Measurements from ENCODE around the gene PRELP.
A peak's percentile ranks its signal among the peaks of the same experiment; 100 is the strongest.
"Not testable (repeated sequence)": the region's sequence is repeated elsewhere in the genome, so short reads cannot be mapped to it uniquely, and the experiment has no call there.

Gene PRELP

DNA sequence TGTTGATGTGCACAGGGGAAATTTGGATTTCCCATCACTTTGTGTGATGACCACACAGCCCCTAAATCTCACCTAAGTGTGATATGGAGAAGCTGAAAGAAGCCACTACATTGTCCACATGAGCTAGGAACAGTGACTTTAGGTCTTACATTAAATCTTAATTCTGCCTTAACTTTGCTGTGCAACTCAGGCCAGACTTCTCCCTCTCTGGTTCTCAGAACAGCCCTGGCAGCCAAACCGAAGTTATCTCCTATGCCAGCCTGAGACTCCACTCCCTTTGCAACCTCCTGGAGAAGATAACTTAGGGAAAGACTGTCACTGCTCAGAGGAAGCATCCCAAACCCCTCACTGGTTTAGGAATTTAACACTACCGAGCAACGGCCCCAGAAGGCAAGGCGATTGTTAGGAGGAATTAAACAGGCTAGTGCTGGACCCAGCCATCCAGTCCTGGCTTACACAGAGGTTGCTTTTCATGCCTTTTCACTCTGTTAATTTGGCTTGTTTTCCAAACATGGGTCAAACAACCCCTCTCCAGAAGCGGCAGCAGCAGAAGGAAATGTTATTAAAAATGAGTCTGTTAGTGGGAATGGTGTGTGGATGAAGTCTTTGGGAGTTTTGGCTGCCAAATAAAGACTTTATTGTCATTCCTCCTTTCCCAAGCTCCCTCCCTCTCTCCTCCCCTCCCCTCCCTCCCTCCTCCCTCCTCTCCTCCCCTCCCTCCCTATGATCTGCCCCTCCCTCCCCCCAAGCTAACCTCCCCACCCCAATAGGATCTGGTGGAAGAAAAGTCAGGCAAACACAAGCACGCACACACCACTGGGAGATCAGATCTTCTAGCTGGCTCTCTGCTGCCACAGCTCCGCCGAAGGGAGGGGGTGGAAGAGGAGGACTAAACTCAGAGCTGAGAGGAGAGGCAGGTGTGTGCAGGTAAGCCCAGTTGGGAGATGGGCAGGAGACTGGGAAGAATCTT is at the start of gene PRELP:
Gene PRELP (plus strand): TSS at position 795 of the 970 bp plus-strand sequence. CDS start 7,379 bp downstream, outside the sequence.
- DNase-seq: no peak

DNA sequence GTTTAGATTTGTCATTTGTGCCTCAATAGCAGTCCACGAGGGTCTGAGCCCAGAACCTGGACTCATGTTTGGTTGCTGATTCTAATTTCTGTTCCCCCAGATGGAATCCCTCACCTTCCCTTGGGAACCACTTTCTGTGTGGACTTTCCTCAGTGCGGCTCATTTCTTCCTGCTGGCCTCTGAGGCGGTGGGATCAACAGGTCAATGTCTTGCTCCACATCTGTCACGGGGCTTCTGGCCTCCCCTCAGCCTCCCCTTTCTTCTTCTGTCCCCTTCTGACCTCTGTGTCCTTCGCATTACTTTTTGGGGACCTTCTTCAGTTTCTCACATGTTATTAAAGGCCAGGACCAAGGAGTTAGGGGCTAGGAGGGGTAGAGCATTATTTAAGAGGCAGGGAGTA is 49.2 kb upstream of the PRELP start:
- DNase-seq: no peak

- no peak for DNase-seq
Measured at GRCh38 chr1:203426870-203427269, 48.7 kb upstream of the PRELP start.

DNA sequence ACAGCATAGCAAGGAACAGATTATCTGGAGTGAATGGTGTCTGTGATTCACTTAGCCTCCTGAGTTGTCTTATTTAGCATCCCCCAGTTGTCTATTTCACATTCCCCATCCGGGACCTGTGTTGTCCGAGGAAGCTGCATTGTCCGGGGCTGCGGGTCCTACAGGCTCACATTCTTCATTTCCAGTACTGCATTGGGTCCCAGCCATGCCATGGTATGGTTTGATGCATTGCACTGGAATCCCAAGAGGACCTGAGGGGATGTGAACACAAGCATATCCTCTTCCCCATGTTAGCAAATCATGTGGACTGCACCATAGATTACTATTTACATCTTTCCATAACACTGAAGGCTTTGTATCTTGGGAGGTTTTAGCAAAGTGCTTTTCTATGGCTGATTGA is 48.2 kb upstream of the PRELP start:
- DNase-seq: no peak

DNA sequence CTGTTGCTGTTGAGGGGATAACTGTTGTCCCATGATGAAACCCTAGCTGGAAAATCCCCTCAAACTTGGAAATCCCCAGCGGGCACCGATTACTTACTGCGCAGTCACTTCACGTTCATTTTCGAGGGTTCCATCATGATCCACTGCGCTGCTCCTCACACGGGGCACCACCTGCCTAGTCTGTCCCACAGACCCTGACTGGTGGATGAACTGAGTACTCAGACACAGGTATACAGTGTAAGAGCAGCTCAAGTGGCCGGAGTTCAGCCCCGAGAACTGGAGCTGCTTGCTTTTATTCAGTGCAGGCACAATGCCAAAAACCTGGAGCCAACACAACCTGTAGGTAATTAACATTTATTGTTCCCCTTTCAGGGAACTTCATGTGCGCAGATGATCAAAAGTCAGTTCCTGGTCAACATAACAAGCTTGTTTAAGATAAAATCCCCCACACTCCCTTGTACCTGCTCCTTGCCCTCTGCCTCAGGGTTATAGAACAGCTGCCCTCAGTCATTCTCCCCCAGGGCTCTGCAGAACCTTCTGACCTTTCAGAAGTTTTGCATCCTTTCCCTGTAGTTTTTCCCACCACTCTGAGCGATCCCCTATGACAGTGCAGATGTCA is 46.5 kb upstream of the PRELP start:
- no peak for DNase-seq

GRCh38 chr1:203435615-203436014 is 40.0 kb upstream of the PRELP start:
- no peak for DNase-seq

DNA sequence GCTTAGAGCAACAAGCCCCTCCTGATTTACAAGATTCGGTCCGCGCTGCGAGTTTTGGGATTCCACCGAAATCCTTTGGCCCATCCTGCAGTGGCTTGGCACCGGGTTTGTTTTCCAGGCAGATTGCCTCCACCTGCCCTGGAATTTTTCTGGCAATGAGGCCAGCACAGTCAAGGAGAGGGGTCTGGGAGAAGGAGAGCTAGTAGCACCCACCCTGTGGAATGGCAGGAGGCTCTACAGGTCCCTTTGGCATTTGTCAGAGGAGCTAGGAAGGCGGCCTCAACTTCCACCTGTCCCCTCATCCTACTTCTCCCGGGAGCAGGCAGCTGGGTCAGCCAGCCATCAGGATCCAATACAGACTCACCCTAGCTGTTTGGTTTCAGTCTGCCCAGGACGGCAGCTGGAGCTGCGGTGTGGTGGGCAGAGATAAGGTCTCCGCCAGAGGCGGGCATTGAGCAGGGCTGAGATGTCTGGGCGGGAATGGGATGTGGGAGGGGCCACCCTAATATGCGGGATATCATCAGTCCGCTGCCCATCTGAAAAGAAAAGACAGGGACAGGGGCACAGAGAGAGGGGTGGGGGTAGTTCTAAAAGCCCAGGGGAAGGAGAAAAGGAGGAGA is 37.8 kb upstream of the PRELP start:
- no peak for DNase-seq

- DNase-seq: no peak
Measured at GRCh38 chr1:203439131-203439730, 36.4 kb upstream of the PRELP start.

GRCh38 chr1:203440771-203441170 is 34.8 kb upstream of the PRELP start:
- peak; percentile 11 for DNase-seq

- no peak for DNase-seq
Measured at GRCh38 chr1:203441766-203442165, 33.8 kb upstream of the PRELP start.

DNA sequence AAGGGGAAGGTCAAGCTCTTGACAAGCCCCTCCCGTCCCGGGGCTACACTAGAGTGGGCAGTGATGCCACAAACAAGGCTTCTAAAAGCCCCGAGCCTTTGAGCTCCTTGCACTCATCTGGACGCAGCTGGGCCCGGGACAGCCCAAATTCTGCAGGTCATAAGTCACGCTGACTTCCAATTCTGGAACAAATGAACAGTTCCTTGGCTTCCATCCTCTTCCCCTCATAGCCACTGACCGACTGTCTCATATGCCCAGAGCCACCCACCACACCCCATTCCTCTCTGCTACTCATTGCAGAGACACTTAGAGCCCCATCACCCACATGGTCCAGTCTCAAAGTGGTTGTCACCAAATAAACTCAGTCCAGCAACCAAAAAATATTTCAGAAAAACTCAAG is 32.8 kb upstream of the PRELP start:
- DNase-seq: no peak

- DNase-seq: no peak
Measured at GRCh38 chr1:203443296-203443695, 32.3 kb upstream of the PRELP start.

GRCh38 chr1:203444171-203444576 is 31.4 kb upstream of the PRELP start:
- no peak for DNase-seq

DNA sequence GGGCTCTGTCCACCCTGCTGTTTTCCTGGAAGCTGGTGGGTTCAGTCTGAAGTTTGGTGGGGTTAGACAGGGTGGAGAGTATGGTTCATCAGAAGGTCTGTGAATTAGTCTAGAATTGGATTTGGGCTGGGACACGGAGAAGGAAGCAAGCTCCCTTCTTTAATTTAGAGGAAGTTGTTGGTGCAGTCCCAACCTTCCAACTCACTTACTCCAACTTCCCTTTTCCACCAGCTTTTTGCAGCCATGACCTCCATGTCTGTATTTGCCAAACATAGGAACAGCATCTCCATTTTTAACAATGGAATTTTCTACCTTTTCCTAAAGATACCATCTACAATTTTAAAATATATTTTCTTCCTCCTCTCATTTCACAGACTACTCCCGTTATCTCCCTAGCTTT is 28.5 kb upstream of the PRELP start:
- no peak for DNase-seq

- not testable (repeated sequence) for DNase-seq
Measured at GRCh38 chr1:203447598-203447997, 28.0 kb upstream of the PRELP start.

- DNase-seq: no peak
Measured at GRCh38 chr1:203448521-203449061, 27.0 kb upstream of the PRELP start.

DNA sequence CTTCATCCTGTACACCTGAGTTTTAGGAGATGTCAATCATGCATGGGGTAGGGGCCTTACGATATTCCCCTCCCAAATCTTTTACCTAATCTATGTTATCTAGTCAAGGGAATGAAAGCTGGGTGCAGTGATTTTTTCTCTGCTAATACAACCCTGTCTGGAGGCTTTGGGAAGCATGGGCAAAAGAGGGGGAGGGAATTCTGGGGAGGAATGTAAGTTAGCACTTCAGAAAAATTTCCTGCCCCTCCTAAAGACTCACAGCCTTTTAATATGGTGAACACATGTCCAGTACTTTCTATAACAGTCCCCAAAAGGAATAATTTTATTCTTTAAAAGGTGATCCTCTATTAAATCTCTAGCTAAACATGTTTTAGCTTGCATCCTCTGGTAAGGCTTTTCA is 25.6 kb upstream of the PRELP start:
- DNase-seq: no peak

DNA sequence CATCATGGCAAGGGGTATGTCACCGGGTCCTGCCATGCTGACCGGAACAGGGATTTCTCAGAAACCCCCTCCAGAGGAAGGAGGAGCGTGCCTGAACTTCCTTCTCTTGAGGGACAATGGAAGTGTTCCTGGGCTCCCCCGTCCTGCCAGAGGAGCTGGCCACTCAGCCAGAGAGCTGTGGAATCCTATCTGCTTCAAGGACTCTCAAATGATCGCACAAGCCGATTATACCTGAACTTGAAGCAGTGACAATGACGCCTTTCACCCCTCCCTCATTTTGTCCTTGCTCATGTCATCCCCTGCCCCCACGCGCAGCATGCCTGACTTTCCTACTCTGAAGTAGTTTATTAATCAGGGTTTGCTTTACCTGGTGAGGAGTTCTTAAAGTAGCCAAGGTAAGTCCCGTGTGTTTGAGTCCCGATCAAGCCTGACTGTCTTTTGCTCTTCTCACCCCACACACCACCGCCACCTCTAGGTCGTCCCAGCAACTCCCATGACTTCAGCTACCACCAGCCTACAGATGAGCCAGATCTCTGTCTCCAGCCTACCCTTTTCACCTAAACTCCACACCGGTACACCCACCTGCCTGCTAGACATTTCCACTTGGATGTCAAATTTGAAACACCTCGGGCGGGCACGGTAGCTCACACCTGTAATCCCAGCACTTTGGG is 25.0 kb upstream of the PRELP start:
- no peak for DNase-seq

GRCh38 chr1:203451836-203452784 is 23.5 kb upstream of the PRELP start:
- DNase-seq: no peak

DNA sequence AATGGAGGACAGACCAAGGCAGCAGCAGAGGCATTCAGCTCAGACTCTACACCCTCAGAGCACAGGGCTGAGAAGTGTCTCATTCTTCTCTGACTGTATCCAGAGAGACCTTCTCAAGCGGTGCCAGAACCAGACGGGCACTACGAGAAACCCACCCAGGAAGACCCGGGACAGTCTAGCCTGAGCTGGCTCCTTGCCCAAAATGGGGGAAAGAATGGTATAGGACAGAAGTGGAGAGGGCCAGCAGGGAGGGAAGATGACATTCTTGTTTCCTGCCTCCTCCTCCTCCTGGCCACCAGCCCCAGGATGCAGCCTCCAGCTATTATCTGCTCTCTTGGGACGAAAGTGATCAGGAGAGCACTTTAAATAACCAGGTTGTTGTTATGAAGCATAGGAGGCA is 22.6 kb upstream of the PRELP start:
- no peak for DNase-seq

GRCh38 chr1:203453616-203454015 is 22.0 kb upstream of the PRELP start:
- DNase-seq: no peak
